ENCODE data around the gene ME3.

GRCh38 chr11:86483940-86484794 is 188.2 kb downstream of the ME3 start:
- TF ChIP-seq CTCF (IDR thresholded peaks at IDR 0.05) (no peak), POLR2A (IDR thresholded peaks at IDR 0.05) (no peak)

Measured in Peyer's patch (tissue), 4 donors.